Subcutaneous abdominal adipose tissue (tissue), 5 donors: Measurements from ENCODE around the gene PPIG.
"Not testable (repeated sequence)": the region's sequence is repeated elsewhere in the genome, so short reads cannot be mapped to it uniquely, and the experiment has no call there.

Experiments used
- H3K27ac ChIP-seq: one replicate; pipeline ENCODE4 v1.7.0; 2013; ENCODE audit warnings: low read depth, mild to moderate bottlenecking, inconsistent platforms, low read length, moderate library complexity
- H3K27me3 ChIP-seq, 5 donors: one replicate each; pipeline ENCODE4 v1.7.0; 2013; ENCODE audit warnings: low read length in 5 of 5, inconsistent platforms in 1 of 5; ENCODE audit not compliant: control insufficient read depth in 5 of 5, insufficient read depth in 4 of 5
- H3K36me3 ChIP-seq, 5 donors: one replicate each; pipeline ENCODE4 v1.7.0; 2013; ENCODE audit warnings: low read length in 5 of 5; ENCODE audit not compliant: control insufficient read depth in 5 of 5, insufficient read depth in 5 of 5
- H3K4me1 ChIP-seq, 5 donors: one replicate each; pipeline ENCODE4 v1.7.0; 2013; ENCODE audit warnings: low read length in 5 of 5, mild to moderate bottlenecking in 3 of 5, moderate library complexity in 1 of 5; ENCODE audit not compliant: control insufficient read depth in 5 of 5, insufficient read depth in 5 of 5
- H3K4me3 ChIP-seq, 5 donors: one replicate each; pipeline ENCODE4 v1.7.0; 2013; ENCODE audit warnings: low read length in 5 of 5, low read depth in 1 of 5
- H3K9ac ChIP-seq, 5 donors: one replicate each; pipeline ENCODE4 v1.7.0; 2013; ENCODE audit warnings: low read length in 5 of 5, mild to moderate bottlenecking in 4 of 5, moderate library complexity in 3 of 5
- H3K9me3 ChIP-seq, 5 donors: one replicate each; pipeline ENCODE4 v1.7.0; 2013; ENCODE audit warnings: low read length in 5 of 5; ENCODE audit not compliant: control insufficient read depth in 5 of 5
- donor health status: healthy.
- donor health status: healthy.
- donor health status: healthy.
- donor health status: healthy.
- donor health status: healthy.

The PPIG gene

DNA sequence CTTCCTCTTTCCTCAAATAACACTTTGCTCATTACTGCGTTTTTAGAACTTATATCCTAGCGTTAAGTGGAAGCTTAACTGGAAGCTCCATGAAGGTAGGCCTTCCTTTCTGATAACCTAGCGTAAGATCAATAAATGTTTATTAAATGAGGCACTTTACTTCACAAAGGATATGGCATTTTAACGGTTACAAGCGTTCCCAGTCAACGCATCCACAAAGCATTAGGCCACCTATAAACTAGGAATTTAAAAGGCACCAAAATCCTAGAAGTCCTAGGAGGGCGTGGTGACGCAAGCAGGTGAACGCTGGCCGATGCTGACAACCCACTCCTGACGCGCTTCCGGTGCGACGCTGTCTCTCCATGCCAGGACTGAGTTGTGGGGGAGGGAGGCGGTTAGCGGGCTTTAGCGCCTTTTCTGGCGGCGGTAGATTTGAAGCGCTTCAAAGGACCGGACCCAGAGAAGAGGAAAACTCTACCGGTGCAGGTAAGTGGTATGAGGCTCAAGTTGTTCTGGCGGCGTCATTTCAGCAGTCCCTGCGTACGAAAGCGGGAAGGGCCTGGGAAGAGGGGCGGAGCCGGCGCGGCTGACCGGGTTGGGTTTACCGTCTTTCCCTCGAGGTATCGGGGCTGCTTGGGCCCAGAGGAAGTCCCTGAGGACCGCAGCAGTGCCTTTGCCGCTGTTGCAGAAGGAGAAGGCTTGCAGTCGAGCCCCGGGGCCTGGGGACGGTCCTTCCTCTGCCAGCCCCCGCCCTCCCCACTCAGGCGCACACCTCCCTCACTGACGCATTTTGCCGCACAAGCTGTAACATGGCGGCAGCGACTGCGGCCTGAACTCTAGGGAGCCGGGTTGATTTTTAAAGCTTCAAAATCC is at the start of gene PPIG:
Gene PPIG (plus strand): TSS at position 347 of the 873 bp plus-strand sequence. CDS start 19,691 bp downstream, outside the sequence.
- H3K27ac ChIP-seq, result peak within 1 kb of the TSS; percentile 96
- peak within 1 kb of the TSS; percentile 76 to 99 (median 98) for H3K4me3 ChIP-seq
- H3K27me3 ChIP-seq, result no peaks in the 10 kb centered on the region
- peaks cover 0 to 4% (median 0%) of the 10 kb centered on the region in 5 donors for H3K9me3 ChIP-seq
- peaks cover 0 to 22% (median 16%) of the 10 kb centered on the region in 5 donors for H3K4me1 ChIP-seq
- peak within 1 kb of the TSS; percentile 97 to 100 (median 100) for H3K9ac ChIP-seq
- no peaks in the 10 kb centered on the region for H3K36me3 ChIP-seq

DNA sequence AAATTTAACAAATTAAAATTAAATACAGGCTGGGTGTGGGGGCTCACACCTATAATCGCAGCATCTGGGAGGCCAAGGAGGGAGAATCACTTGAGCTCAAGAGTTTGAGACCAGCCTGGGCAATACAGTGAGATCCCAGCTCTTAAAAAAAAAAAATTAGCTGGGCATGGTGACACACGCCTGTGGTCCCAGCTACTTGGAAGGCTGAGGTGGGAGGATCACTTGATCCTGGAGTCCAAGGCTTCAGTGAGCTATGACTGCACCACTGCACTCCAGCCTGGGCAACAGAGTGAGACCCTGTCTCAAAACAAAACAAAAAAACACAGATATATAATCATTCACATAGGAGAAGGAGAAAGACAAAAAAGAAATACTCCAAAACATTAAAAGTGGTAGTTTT is 44.7 kb upstream of the PPIG start:
- not testable (repeated sequence) for H3K4me1 ChIP-seq, H3K27ac ChIP-seq, H3K9ac ChIP-seq, H3K9me3 ChIP-seq, H3K4me3 ChIP-seq, H3K27me3 ChIP-seq
- H3K36me3 ChIP-seq, result peaks cover 4 to 17% (median 6%) of the 10 kb centered on the region in 5 donors

DNA sequence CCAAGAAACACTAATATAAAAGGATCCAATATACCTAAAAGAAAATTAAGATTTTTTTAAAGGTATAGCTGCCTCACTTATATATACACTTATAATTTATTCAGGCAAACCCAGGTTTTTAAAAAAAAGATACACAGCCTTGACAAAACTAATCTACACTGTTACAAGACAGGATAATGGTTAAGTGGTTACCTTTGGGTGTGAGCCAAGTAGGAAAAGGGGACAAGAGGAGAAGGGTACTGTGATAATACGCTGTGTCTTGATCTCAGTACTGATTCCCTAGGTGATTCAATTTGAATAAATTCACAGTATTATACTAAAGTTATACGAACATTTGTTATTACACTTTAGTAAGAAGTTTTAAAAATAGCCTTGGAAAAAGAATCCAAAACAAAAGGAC is 44.0 kb upstream of the PPIG start:
- peak overlapping the region in 1 of 5 donors; percentile 7 for H3K9ac ChIP-seq
- H3K4me1 ChIP-seq, result peaks cover 0 to 9% (median 0%) of the 10 kb centered on the region in 5 donors
- no peaks in the 10 kb centered on the region for H3K27me3 ChIP-seq
- H3K9me3 ChIP-seq, result no peaks in the 10 kb centered on the region
- H3K27ac ChIP-seq, result no peak overlapping the region
- no peak overlapping the region for H3K4me3 ChIP-seq
- H3K36me3 ChIP-seq, result peaks cover 4 to 17% (median 6%) of the 10 kb centered on the region in 5 donors

DNA sequence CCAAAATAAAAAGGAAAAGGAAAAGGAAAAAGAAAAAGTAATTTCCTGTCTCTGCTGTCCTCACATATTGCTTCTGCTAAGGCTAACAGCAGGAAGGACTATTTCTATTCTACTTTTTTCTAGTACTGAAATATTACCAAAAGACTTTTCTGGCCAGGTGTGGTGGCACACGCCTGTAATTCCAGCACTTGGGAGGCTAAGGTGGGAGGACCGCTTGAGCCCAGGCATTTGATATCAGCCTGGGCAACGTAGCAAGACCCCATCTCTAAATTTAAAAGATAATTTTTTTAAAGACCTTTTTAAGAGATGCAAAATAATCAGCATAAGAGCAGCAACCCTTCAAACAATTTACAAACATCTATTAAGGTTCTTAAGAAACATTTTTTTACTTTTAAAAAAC is 41.7 kb upstream of the PPIG start:
- Histone ChIP-seq H3K27ac (no peak overlapping the region), H3K9me3 (no peaks in the 10 kb centered on the region), H3K9ac (no peak overlapping the region), H3K36me3 (peaks cover 8 to 16% (median 9%) of the 10 kb centered on the region in 5 donors), H3K4me1 (peaks cover 0 to 9% (median 0%) of the 10 kb centered on the region in 5 donors), H3K4me3 (no peak overlapping the region), H3K27me3 (no peaks in the 10 kb centered on the region)

DNA sequence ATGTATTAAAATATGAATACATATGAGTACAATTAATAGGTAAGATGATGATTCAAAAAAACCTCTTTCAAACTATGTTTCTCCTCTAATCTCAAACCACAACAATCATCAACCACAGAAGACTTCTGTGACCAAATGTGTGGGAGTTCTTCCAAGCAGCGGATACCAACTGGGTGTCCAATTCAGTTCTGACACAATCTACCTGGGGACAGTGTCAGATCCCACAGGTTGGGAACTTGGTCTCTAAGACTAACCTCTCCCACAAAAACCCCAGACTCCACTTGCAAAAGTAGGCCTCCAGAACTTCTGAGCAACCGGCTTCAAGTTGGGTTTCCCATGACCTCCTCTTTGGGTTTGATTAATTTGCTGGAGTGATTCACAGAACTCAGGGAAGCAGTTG is 37.4 kb upstream of the PPIG start:
- Histone ChIP-seq H3K27me3 (no peaks in the 10 kb centered on the region), H3K4me1 (no peaks in the 10 kb centered on the region), H3K9ac (no peak overlapping the region), H3K36me3 (peaks cover 8 to 19% (median 11%) of the 10 kb centered on the region in 5 donors), H3K9me3 (no peaks in the 10 kb centered on the region), H3K27ac (no peak overlapping the region), H3K4me3 (no peak overlapping the region)

DNA sequence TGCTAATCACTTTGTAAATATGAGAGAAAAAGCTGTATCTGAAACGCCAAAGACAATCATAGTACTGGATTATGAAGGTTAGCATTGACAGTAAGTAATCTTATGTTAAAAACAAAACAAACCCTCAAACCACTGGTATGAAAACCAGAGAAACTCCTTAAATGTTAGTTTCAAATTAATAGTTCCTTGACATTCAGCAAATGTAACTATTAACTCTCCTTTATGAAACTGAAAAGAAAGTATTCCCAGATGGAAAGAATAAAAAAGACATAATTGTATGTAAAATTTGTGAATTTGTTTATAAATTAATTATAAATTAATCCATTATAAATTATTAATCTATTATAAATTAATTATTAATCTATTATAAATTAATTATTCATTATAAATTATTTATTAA is 22.8 kb upstream of the PPIG start:
- Histone ChIP-seq H3K4me3 (no peak overlapping the region), H3K36me3 (peaks cover 6 to 13% (median 7%) of the 10 kb centered on the region in 5 donors), H3K4me1 (no peaks in the 10 kb centered on the region), H3K9me3 (no peaks in the 10 kb centered on the region), H3K27ac (no peak overlapping the region), H3K27me3 (no peaks in the 10 kb centered on the region), H3K9ac (no peak overlapping the region)

DNA sequence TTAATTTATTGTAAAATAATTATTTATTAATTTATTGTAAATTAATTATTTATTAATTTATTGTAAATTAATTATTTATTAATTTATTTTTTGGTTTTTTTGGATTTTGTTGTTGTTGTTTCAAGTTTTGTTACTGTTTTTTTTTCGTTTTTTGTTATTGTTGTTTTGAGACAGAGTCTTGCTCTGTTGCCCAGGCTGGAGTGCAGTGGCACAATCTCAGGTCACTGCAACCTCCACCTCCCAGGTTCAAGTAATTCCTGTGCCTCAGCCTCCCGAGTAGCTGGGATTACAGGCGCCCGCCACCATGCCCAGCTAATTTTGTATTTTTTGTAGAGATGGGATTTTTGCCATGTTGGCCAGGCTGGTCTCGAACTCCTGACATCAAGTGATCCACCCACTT is 22.1 kb upstream of the PPIG start:
- H3K4me1 ChIP-seq, H3K9me3 ChIP-seq, H3K4me3 ChIP-seq, H3K9ac ChIP-seq, H3K27ac ChIP-seq, H3K27me3 ChIP-seq: not testable (repeated sequence)
- peaks cover 6 to 10% (median 7%) of the 10 kb centered on the region in 5 donors for H3K36me3 ChIP-seq

DNA sequence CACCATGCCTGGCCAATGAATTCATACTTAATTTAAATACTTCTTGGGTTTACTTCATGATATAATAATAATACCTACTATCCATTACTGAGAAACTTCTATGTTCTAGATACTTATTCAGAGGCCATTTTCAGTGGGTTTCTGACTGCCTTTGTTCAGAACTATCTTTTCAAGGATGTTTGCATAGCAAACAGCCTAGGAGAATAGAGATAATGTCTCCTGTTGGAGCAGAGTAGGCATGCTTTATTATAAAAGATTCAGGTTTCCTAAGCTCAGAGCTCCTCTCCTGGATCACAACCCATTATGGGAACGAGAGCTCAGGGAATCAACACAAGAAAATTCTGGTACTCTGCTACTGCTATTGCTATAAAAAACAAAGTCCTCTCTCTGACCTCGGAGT is 21.6 kb upstream of the PPIG start:
- no peaks in the 10 kb centered on the region for H3K9me3 ChIP-seq
- no peak overlapping the region for H3K27ac ChIP-seq
- H3K36me3 ChIP-seq, result peaks cover 6 to 10% (median 7%) of the 10 kb centered on the region in 5 donors
- no peaks in the 10 kb centered on the region for H3K27me3 ChIP-seq
- no peaks in the 10 kb centered on the region for H3K4me1 ChIP-seq
- H3K9ac ChIP-seq, result no peak overlapping the region
- no peak overlapping the region for H3K4me3 ChIP-seq

DNA sequence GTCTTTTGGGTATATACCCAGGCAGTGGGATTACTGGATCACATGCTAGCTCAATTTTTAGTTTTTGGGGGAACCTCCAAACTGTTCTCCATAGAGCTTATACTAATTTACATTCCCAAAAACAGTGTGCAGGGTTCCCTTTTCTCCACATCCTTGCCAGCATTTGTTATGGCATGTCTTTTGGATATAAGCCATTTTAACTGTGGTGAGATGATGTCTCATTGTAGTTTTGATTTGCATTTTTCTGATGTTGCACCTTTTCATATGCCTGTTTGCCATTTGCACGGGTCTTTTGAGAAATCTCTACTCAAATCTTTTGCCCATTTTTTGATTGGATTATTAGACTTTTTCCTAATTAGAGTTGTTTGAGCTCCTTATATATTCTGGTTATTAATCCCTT is 18.5 kb upstream of the PPIG start:
- H3K27me3 ChIP-seq, result no peaks in the 10 kb centered on the region
- no peaks in the 10 kb centered on the region for H3K4me1 ChIP-seq
- H3K4me3 ChIP-seq, result no peak overlapping the region
- H3K36me3 ChIP-seq, result peaks cover 0 to 8% (median 0%) of the 10 kb centered on the region in 5 donors
- H3K27ac ChIP-seq, result no peak overlapping the region
- no peak overlapping the region for H3K9ac ChIP-seq
- H3K9me3 ChIP-seq, result no peaks in the 10 kb centered on the region

DNA sequence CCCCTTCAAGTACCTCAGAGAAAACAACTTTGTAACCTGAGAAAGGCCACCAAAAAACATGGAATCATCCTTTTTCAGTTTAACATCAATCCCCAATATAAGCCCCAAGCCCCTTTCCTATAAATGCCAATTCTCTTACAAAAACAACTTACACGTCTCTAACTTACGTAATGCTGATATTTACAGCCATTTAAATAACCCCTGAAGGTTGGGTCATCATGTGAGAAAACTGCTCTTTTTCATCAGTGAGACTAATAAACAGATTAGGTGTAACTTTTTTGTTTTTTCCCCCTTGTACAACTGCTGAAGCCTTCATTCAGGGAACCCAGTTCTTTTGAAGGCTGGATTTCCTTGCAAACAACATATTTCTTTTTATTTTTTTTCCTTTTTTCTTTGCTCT is 14.2 kb upstream of the PPIG start:
- peaks cover 0 to 2% (median 0%) of the 10 kb centered on the region in 5 donors for H3K36me3 ChIP-seq
- H3K9ac ChIP-seq, result no peak overlapping the region
- no peaks in the 10 kb centered on the region for H3K27me3 ChIP-seq
- H3K4me3 ChIP-seq, result no peak overlapping the region
- H3K27ac ChIP-seq, result no peak overlapping the region
- H3K4me1 ChIP-seq, result peaks cover 0 to 13% (median 8%) of the 10 kb centered on the region in 5 donors
- no peaks in the 10 kb centered on the region for H3K9me3 ChIP-seq
